GM18526 (cell line): ENCODE measurements around the gene HOXD12.

Source experiments
- POLR2A ChIP-seq: IDR thresholded peaks from 3 replicates; pipeline ENCODE4 v1.6.1; 2011; ENCODE audit not compliant: insufficient read length; ENCODE audit errors: extremely low read depth

The HOXD12 gene

DNA sequence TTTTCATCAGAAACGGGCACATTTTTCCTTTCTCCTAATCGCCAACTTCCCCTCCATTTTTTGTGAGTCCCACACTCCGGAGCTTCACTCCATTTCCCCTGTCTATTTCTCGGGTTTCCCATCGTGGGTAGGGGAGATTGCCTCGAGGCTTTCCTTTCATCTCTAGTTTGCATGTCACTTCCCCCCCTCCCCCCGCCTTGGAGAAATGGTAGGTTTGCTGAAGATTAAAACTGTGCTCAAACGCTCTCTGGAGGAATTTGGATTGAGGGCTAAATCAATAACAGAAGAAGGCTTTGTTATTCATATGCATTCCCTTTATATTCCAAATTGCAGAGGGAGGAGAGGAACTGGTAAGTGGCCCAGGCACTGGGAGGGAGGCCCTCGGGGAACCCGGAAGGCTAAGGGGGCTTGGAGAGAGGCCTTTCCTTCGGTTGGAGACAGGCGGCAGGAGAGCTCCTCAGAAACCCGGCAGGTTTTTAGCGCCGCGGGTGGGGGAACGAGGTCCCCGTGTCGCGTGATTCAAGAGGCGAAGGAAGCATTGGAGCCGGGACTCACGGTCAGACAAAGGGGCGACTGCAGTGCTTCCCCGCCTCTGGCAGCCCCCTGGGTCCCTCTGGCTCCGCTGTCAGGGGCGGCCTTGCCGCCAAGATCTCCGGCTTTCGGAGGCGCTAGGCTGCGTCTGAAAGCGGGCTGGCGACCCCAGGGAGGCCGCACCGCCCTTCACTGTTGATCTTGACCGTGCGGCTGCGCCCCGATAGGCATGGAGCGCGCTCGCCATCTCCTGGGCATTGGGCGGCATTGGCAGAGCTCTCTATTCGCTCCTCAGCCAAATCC is 2.4 kb upstream of the HOXD12 start:
- no peak for TF ChIP-seq POLR2A

DNA sequence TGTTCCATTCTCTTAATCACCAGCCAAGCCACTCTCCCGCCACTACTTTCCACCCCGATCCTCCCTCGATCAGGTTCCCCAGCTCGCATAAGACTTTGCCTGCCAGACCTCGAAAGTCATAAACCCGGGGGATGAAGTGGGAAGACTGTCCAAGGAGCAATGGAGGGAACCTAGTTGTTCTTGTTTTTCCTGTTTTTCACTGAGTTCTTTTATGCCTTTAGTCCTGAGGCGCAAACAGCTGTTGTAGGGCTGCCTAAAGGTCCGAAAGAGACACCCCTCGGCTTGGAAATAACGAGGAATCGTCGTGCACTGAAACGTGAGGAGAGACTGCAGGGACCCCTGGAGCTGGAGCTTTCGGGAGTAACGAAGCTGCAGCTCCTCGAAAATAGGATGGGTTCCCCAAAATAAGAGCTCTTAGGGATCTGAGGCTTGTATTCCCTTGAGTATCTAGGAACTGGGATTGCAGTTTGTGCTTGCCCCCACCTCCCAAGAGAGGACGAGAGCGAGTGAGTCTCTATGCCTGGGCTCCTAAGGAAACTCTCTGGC is 1.7 kb upstream of the HOXD12 start:
- TF ChIP-seq POLR2A: no peak

DNA sequence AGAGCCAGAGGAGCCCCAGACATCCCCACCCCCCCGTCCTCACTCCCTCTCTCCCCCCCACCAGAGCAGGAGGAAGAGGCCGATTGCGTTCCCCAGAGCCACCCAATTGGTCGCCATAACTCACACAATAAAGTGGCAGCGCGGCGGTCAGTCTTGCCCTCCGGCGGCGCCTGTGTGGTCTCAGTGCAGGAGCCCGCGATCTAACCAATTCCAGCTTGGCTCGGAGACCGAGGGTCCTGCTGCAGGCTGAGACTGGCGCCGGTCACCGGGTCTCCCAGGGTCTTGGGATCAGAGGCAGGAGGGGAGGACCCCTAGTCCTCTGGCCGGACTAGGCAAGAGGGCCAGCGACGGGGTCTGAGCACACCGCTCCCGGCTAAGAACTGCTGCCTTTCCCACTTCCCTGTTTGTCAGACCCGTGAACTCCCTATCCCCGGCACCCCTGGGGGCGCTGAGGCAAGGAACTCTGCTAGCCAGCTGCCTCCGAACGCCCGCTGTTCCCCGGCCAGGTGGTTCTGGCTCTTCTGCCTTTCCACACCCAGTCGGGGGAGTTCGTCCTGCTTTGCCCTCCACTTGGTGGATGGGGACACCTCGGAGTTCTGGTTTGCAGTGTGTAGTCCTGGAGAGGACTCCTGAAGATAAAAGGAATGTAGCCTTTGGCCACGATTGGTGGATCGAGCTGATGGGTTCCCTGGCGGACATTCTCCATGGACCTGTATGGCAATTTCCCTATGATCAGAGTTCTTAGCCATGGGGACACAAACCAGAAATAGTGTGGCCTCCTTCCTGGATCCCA is 1.0 kb upstream of the HOXD12 start:
- no peak for TF ChIP-seq POLR2A

DNA sequence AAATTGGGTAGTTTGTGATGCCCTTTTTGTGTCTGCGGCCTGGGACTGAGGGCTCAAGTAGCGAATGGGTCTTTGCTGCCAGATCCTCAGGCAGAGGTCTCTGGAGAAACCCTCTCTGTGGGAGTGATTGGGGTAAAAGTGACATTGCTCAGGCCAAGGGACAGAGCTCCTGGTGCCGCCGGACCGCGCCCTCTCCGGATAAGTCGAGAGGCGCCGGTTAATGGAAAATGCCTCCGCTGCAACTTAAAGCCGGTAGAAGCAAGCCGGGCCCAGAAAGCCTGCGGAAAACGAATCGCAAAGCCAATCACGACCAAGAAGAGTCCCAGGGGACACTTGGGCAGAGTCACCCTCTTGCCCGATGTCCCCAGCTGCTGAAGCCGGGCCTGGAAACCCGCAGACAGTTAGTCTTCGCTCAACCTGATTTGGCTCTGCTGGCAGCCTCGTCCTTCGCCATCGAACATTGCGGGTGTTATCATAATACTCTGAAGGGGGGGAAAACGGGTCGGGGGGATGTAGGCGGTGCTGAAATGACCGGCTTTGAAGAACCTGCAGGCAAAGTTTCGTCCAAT is 352 bp upstream of the HOXD12 start:
- no peak for TF ChIP-seq POLR2A

DNA sequence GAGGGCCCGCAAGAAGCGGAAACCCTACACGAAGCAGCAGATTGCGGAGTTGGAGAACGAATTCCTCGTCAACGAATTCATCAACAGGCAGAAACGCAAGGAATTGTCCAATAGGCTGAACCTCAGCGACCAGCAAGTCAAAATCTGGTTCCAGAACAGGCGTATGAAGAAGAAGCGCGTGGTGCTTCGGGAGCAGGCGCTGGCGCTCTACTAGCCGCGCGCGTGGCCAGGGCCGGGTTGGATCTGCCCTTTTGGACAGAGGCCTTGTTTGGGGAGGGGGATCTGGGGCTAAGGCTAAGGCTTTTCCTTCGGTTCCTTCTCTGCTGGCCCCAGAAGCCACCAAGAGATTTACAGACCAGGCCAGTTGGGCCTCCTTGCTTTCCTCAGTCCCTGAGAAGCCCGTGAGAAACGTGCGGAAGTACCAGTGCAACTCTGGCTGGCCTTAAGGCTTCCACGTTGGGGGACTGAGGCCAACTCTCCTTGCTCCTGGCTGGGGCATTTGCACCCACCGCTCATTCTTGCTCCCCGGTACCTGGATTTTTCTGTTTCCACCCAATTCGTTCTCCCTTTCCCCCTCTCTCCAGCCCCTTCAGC is 1.0 kb downstream of the HOXD12 start:
- no peak for TF ChIP-seq POLR2A

DNA sequence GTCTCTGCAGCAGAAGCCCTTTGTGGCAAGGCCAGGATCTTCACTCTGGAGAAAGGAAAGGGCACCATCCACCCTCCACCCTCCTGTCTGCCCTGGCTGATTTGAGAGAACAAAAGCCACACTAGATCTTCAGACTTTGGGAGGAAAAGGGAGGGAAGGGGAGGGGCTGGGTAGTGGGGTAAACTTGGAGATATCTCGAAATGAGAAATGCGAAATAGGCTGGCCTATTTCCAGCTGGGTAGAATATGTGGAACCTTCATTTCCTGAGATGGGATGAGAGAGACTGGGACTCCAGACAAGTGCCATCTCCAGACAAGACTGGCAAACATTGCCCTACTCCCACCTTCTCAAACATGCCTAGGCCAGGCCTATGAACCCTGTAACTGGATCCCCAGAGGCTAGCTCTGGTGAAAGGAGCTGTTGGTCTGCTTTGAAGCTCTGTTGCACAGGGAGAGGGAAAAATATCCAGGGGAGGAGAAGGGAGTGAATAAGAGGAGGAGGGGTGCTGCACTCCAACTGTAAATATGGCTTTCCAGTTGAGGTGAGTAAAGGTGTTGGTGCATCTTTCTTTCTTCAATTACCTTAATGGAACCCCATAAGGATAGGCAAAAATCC is 1.7 kb downstream of the HOXD12 start:
- no peak for TF ChIP-seq POLR2A

DNA sequence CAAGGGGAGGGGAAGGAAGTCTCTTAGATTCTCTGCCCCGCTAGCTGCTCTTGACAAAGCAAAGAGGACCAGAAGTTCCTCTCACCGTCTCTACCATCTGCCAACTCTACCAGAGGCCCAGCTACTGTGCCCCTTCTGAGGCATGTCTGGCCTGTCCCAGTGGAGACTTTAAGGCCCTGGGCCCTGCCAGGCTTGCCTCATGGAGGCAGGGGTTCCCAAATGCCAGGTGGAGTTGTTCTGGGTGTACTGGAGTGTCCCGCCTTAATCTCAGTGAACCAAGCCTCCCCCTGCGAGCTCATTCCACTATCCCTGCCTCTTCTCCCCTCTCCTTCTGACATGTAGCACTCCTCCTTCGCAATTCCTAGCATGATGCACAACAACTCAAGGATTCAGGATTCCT is 2.2 kb downstream of the HOXD12 start:
- no peak for TF ChIP-seq POLR2A

DNA sequence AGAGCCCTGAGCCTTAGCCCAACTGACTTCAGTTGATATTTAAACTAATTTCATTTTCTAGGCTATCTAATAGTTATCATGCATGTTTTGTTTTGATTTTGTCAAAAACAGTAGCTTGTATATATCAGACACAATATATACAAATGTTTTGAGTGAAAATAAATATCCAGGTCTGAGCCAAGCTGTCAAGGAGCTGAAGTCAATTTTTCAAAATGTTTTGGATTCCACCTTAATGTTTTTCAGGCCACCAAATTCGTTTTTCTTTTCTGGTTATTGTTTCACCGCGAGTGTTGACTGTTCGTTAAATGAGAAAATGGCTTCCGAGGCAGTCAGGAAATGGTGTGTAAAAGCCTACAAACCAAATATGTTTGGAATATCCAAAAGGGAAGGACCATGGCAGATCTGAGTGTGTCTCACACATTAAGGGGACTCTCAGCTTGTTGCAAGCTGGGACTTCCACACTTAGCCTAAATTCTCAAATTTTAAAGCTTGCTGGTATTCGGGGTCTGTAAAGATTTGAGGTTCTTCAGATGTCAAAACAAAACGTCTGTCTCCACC is 2.8 kb downstream of the HOXD12 start:
- TF ChIP-seq POLR2A: no peak

DNA sequence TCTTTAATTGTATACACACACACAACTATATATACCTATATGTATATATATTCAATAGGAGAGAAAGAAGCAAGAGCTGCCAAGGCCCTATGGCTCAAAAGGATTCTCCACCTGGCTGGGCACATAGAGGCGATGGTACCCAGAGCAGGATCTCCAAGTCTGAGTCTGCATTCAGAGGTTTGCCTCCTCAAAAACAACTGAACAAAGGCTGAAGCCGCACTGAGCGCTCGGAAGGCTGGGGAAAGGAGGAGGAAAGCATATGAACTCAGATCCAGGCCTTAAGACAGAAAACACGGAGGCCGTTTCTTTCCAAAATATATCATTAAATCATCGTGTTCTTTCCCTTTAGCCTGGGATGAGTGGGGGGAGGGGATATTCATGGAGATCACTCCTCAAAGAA is 3.6 kb downstream of the HOXD12 start:
- no peak for TF ChIP-seq POLR2A

DNA sequence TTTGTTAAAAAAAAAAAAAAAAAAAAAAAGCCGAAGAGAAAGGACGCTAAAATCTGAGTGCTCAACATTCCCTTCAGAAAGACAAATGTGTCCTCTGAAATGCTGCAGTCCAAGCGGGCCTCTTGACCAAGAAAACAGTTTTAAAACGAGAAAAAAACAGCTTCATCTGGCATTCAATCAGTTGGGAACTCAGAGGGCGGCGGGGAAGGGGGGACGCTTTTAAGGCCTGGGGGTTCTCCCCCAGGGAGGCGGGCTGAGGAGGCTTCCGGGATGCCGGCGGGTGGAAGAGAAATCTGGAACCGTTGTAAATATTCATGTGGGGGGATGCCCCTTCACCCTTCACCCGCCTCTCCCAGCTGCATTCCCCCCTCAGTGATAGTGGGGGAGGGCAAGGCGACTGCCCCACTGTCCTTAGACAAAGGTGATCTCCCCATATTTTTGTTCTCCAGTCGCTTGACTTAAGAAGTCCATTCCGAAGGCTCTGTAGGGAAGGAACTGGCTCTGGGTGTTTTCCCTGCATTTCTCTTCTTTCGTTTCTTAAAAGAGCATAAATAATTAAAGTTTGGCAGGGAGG is 4.2 kb downstream of the HOXD12 start:
- TF ChIP-seq POLR2A: no peak

DNA sequence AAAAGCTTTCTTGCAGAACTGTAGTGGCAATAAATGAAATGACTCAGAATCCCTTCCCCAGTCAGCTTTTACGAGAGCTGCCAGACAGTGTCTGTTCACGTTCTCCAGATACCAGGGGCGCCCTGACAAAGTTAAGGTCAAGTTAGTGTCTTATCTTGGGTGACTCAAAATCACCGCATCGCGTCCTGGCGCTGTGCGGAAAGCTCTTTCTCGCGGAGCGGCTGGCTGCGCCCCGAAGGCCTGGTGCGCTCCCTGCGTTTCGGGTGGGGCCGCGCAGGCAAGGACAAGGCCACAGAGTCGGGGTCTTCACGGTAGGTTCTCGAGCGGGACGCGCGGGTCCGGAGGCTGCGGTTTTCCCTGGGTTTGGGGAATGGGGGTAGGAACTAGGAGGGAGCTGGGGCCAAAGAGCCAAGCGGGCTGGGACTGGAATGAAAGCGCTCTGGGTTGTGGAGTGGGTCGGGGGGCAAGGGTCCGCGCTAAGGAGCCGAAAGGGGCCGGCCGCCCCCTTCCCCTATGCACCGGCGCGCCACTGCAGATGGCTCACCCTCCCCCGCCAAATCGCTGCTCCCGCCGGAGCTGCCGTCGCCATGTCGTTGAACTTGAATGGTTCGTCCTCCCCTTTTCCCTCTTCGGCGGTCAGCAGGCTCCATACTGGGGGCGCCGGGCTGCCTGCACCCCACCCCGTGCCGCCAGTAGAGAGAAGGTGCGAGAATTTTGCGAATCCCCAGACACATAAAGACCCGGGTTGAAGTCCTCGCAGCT is 4.9 kb downstream of the HOXD12 start:
- TF ChIP-seq POLR2A: no peak

DNA sequence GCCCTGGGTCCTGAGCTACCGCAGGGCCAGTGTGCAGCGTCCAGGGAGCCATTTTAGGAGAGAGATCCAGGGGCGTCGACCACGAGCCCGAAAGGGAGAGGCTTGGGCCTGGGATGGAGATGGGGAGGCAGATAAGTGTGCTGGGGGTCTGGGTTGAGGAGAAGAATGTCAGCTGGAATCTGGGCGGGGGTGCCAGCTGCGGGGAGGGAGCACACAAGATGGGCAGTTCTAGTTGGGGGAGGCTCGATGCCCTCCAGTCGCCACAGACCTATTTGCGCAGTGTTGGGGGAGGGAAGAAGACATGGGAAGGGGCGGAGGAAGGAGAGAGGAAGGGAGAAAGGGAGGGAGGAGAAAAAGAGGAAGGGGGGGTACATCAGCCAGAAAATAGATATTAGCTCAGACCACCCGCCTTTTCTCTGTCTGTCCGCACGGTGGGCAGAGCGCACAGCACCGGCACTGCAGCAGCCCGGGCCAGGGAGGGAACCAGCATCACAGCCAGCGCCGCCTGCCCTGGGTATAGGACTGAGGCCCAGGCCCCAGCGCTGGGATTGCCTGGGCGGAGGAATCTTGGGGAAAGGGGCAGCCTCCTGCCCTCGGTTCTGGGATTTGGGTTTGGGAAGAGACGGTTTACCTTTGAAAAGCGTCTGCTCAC is 5.6 kb downstream of the HOXD12 start:
- TF ChIP-seq POLR2A: no peak
